Neural cell (in vitro differentiated cells): ENCODE data around the gene CPXM1. TPM values are rescaled to one million over a fixed set of nuclear protein-coding genes. Genes with fewer than 3 reads are reported as not detected.

Experiments
- H2AFZ ChIP-seq: fragments of 200-600, 300-800 bp; sonication (generic), shearing (Covaris generic); 2 replicates; pipeline ENCODE4 v1.6.0; 2014; ENCODE audit warnings: low read depth, mild to moderate bottlenecking, antibody characterized with exemption, low read length, moderate library complexity
- H3F3A ChIP-seq: fragments of 200-600 bp; shearing (Covaris generic); 2 replicates; pipeline ENCODE4 v1.6.1; 2016; ENCODE audit warnings: mild to moderate bottlenecking, moderate library complexity, mixed read lengths, antibody characterized with exemption, low read length; ENCODE audit not compliant: insufficient read depth, poor library complexity, severe bottlenecking
- H3K27ac ChIP-seq: fragments of 200-600, 300-800 bp; sonication (generic), shearing (Covaris generic); 2 replicates; pipeline ENCODE4 v1.5.1; 2014; ENCODE audit warnings: mild to moderate bottlenecking, low read length, moderate library complexity
- H3K27me3 ChIP-seq: fragments of 300-800, 200-600 bp; sonication (generic), shearing (Covaris generic); 2 replicates; pipeline ENCODE4 v1.6.0; 2014; ENCODE audit warnings: mild to moderate bottlenecking, low read depth, low read length, moderate library complexity; ENCODE audit not compliant: insufficient read depth
- H3K36me3 ChIP-seq: fragments of 300-800, 200-600 bp; sonication (generic), shearing (Covaris generic); 2 replicates; pipeline ENCODE4 v1.5.1; 2014; ENCODE audit warnings: mild to moderate bottlenecking, antibody characterized with exemption, low read length, moderate library complexity; ENCODE audit not compliant: insufficient read depth
- H3K4me2 ChIP-seq: fragments of 300-800, 200-600 bp; sonication (generic), shearing (Covaris generic); 2 replicates; pipeline ENCODE4 v1.6.0; 2014; ENCODE audit warnings: mild to moderate bottlenecking, low read length
- H3K4me3 ChIP-seq: fragments of 300-800, 200-600 bp; sonication (generic), shearing (Covaris generic); 2 replicates; pipeline ENCODE4 v1.5.1; 2014; ENCODE audit warnings: mild to moderate bottlenecking, low read length, moderate library complexity
- H3K79me2 ChIP-seq: fragments of 200-600 bp; shearing (Covaris generic); replicated peaks from 2 replicates; pipeline ENCODE4 v1.6.0; 2014; ENCODE audit warnings: mild to moderate bottlenecking, low read length, moderate library complexity; ENCODE audit not compliant: insufficient read depth
- H3K9ac ChIP-seq: fragments of 300-800, 200-600 bp; sonication (generic), shearing (Covaris generic); 2 replicates; pipeline ENCODE4 v1.6.1; 2016; ENCODE audit warnings: mild to moderate bottlenecking, low read length, mixed read lengths
- H3K9me2 ChIP-seq: fragments of 200-600 bp; shearing (Covaris generic); 2 replicates; pipeline ENCODE4 v1.6.1; 2016; ENCODE audit warnings: mild to moderate bottlenecking, low read length, mixed read lengths; ENCODE audit not compliant: insufficient read depth
- H3K9me3 ChIP-seq: fragments of 200-600, 300-800 bp; sonication (generic), shearing (Covaris generic); 2 replicates; pipeline ENCODE4 v1.6.1; 2016; ENCODE audit warnings: mild to moderate bottlenecking, mixed run types, low read length, moderate library complexity, mixed read lengths
- H4K20me1 ChIP-seq: fragments of 200-600 bp; shearing (Covaris generic); 2 replicates; pipeline ENCODE4 v1.6.1; 2016; ENCODE audit warnings: mild to moderate bottlenecking, mixed run types; ENCODE audit not compliant: insufficient read depth
- CTCF ChIP-seq: fragments of 450-650 bp; IDR thresholded peaks from 2 replicates; pipeline ENCODE4 v1.5.1; 2014; ENCODE audit warnings: antibody characterized with exemption, mild to moderate bottlenecking, moderate library complexity; ENCODE audit not compliant: poor library complexity, severe bottlenecking
- EP300 ChIP-seq: fragments of 450-650 bp; conservative IDR thresholded peaks from 2 replicates; pipeline ENCODE4 v1.6.1; 2014; ENCODE audit warnings: antibody characterized with exemption, mild to moderate bottlenecking, moderate library complexity; ENCODE audit not compliant: poor library complexity, severe bottlenecking
- EZH2 ChIP-seq: fragments of 200-600, 300-800 bp; shearing (Covaris generic), sonication (generic); IDR thresholded peaks from 2 replicates; pipeline ENCODE4 v1.6.1; 2014; ENCODE audit warnings: antibody characterized with exemption, low read length, borderline replicate concordance, mild to moderate bottlenecking; ENCODE audit not compliant: insufficient read depth, poor library complexity, severe bottlenecking
- MXI1 ChIP-seq: fragments of 450-650 bp; conservative IDR thresholded peaks from 2 replicates; pipeline ENCODE4 v1.6.1; 2014; ENCODE audit warnings: antibody characterized with exemption, mild to moderate bottlenecking; ENCODE audit not compliant: poor library complexity, severe bottlenecking
- POLR2AphosphoS5 ChIP-seq: IDR thresholded peaks from 2 replicates; pipeline ENCODE4 v1.6.1; 2012
- RAD21 ChIP-seq: fragments of 450-650 bp; conservative IDR thresholded peaks from 2 replicates; pipeline ENCODE4 v1.6.1; 2014; ENCODE audit warnings: antibody characterized with exemption, mild to moderate bottlenecking, moderate library complexity
- REST ChIP-seq: IDR thresholded peaks from 2 replicates; pipeline ENCODE4 v1.6.1; 2012; ENCODE audit warnings: borderline replicate concordance
- SMC3 ChIP-seq: fragments of 450-650 bp; conservative IDR thresholded peaks from 2 replicates; pipeline ENCODE4 v1.6.1; 2014; ENCODE audit warnings: antibody characterized with exemption, mild to moderate bottlenecking, moderate library complexity; ENCODE audit not compliant: poor library complexity
- TAF1 ChIP-seq: IDR thresholded peaks from 2 replicates; pipeline ENCODE4 v1.6.1; 2012; ENCODE audit warnings: low read depth
- polyA plus RNA-seq: library from polyadenylated mRNA; depleted of rRNA; stranded (reverse); fragments of >200 nt; gene quantifications from 2 replicates; pipeline ENCODE4 v1.2.3, GENCODE V29; 2014

The CPXM1 gene
- polyA plus RNA-seq, 1 donor from 2014 or later, result 44.0 TPM

- Histone ChIP-seq H3K9me2 (no peaks in the 10 kb centered on the region), H3K4me2 (no peak overlapping the region), H3K27me3 (peaks cover 36% of the 10 kb centered on the region), H3K36me3 (no peaks in the 10 kb centered on the region), H3K27ac (no peak overlapping the region), H3K4me3 (no peak overlapping the region), H3F3A (no peaks in the 10 kb centered on the region), H3K9ac (no peak overlapping the region), H4K20me1 (no peaks in the 10 kb centered on the region), H3K9me3 (no peaks in the 10 kb centered on the region), H3K79me2 (no peaks in the 10 kb centered on the region), H2AFZ (no peak overlapping the region)
- TF ChIP-seq RAD21, result no peak
- no peak for TF ChIP-seq EP300
- TF ChIP-seq REST, result no peak
- TF ChIP-seq MXI1, result no peak
- TF ChIP-seq SMC3, result no peak
- TF ChIP-seq EZH2, result no peak
- no peak for TF ChIP-seq POLR2AphosphoS5
- TF ChIP-seq CTCF, result no peak
- no peak for TF ChIP-seq TAF1
Measured at GRCh38 chr20:2798095-2798805, 2.2 kb downstream of the CPXM1 start.

- no peak overlapping the region for H2AFZ ChIP-seq
- H3F3A ChIP-seq, result no peaks in the 10 kb centered on the region
- H3K27me3 ChIP-seq, result peaks cover 28% of the 10 kb centered on the region
- no peak overlapping the region for H3K9ac ChIP-seq
- H3K79me2 ChIP-seq, result no peaks in the 10 kb centered on the region
- no peak overlapping the region for H3K27ac ChIP-seq
- no peak overlapping the region for H3K4me3 ChIP-seq
- H3K4me2 ChIP-seq, result no peak overlapping the region
- H4K20me1 ChIP-seq, result no peaks in the 10 kb centered on the region
- H3K36me3 ChIP-seq, result no peaks in the 10 kb centered on the region
- TF ChIP-seq MXI1 (no peak), CTCF (no peak), TAF1 (no peak), POLR2AphosphoS5 (no peak), EP300 (no peak), REST (no peak), SMC3 (no peak), RAD21 (no peak), EZH2 (no peak)
- no peaks in the 10 kb centered on the region for H3K9me2 ChIP-seq
- no peaks in the 10 kb centered on the region for H3K9me3 ChIP-seq
Measured at GRCh38 chr20:2797136-2797983, 3.1 kb downstream of the CPXM1 start.
